Esophagus squamous epithelium (tissue), 4 donors: ENCODE results near the gene PTPN14.

Source experiments
- CTCF ChIP-seq, 6 experiments: fragments of 450-650 bp in 4 of 6; fragments of 200-600 bp in 2 of 6; sonication (generic) in 2 of 6; IDR thresholded peaks; one replicate each; pipeline ENCODE4 v1.5.1; 2016 to 2019; ENCODE audit warnings: antibody characterized with exemption in 6 of 6, mild to moderate bottlenecking in 4 of 6, moderate library complexity in 4 of 6
- POLR2A ChIP-seq, 4 donors: fragments of 450-650 bp; IDR thresholded peaks; one replicate each; pipeline ENCODE4 v1.6.1; 2017; ENCODE audit warnings: antibody characterized with exemption in 4 of 4, mild to moderate bottlenecking in 4 of 4, moderate library complexity in 3 of 4

- TF ChIP-seq POLR2A (IDR thresholded peaks at IDR 0.05) (no peak), CTCF (IDR thresholded peaks at IDR 0.05) (no peak)
These were observed 133.0 kb downstream of the PTPN14 start for GRCh38 chr1:214418391-214418790.
